ENCODE data around the gene RPS6KC1.

DNA sequence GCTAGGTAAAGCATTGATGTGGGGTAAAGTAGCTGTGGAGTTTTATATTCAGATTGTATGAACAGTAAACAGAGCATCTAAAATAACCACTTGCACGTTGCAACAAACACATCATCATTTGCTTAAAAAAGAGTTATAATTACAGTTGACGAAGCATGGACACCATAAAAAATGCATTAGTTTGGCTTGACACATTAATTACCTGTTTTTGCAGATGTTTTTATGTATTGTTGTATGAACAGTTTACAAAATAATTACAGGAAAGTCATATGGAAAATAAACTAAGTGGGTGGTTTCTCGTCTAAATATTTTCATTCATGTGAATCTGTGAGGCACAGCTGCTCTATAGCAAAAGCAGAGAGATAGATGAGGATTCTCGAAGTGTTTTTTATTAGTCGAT lies 108.3 kb downstream of the RPS6KC1 start:
- TF ChIP-seq, protein P1, sequence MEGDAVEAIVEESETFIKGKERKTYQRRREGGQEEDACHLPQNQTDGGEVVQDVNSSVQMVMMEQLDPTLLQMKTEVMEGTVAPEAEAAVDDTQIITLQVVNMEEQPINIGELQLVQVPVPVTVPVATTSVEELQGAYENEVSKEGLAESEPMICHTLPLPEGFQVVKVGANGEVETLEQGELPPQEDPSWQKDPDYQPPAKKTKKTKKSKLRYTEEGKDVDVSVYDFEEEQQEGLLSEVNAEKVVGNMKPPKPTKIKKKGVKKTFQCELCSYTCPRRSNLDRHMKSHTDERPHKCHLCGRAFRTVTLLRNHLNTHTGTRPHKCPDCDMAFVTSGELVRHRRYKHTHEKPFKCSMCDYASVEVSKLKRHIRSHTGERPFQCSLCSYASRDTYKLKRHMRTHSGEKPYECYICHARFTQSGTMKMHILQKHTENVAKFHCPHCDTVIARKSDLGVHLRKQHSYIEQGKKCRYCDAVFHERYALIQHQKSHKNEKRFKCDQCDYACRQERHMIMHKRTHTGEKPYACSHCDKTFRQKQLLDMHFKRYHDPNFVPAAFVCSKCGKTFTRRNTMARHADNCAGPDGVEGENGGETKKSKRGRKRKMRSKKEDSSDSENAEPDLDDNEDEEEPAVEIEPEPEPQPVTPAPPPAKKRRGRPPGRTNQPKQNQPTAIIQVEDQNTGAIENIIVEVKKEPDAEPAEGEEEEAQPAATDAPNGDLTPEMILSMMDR (IDR thresholded peaks at IDR 0.05): no peak
- no peak for TF ChIP-seq EZH2 (IDR thresholded peaks at IDR 0.05; ENCODE audit: borderline replicate concordance, insufficient read depth, low read depth, low read length, poor library complexity, severe bottlenecking)
